Activated B cell treated with CpG ODN at 0.5 μM for 24 hours (primary cell): Measurements from ENCODE around the gene DHRSX. TPM values are rescaled to one million over a fixed set of nuclear protein-coding genes. Genes with fewer than 3 reads are reported as not detected.

ENCODE experiments used
- ATAC-seq: fragments of 200-7000 bp; cut with Tn5 transposase; one replicate; pipeline ENCODE4 v1.10.0; 2021; ENCODE audit warnings: low read depth, mild to moderate bottlenecking, moderate library complexity
- CTCF ChIA-PET: fragments of 350-600 bp; sonication (Branson Sonifier 250); formaldehyde crosslinking; loops from one replicate; lab custom pipeline; 2021; ENCODE audit warnings: antibody characterized with exemption; lab: Charles Lee
- POLR2A ChIA-PET: fragments of 350-600 bp; sonication (Branson Sonifier 250); formaldehyde crosslinking; loops from one replicate; lab custom pipeline; 2021; ENCODE audit warnings: antibody characterized with exemption; lab: Charles Lee
- DNase-seq: peaks from one replicate; pipeline ENCODE4 v3.0.0; 2022
- H3K27ac Mint-ChIP-seq: one replicate; pipeline ENCODE4 v1.8.0; 2020; ENCODE audit warnings: mixed read lengths
- H3K27me3 Mint-ChIP-seq: one replicate; pipeline ENCODE4 v1.8.0; 2021; ENCODE audit warnings: mixed read lengths
- H3K36me3 Mint-ChIP-seq: one replicate; pipeline ENCODE4 v1.8.0; 2021; ENCODE audit warnings: low read depth, mixed read lengths
- H3K4me1 Mint-ChIP-seq: one replicate; pipeline ENCODE4 v1.8.0; 2021; ENCODE audit warnings: mixed read lengths
- H3K4me3 Mint-ChIP-seq: one replicate; pipeline ENCODE4 v1.8.0; 2020; ENCODE audit warnings: mild to moderate bottlenecking, mixed read lengths
- H3K9me3 Mint-ChIP-seq: one replicate; pipeline ENCODE4 v1.8.0; 2020; ENCODE audit warnings: mixed read lengths
- CTCF ChIP-seq: fragments of 200-600 bp; IDR thresholded peaks from one replicate; pipeline ENCODE4 v1.8.0; 2022; ENCODE audit warnings: antibody characterized with exemption, mild to moderate bottlenecking
- intact Hi-C: fragments of 100-400 bp; cut with micrococcal nuclease; formaldehyde crosslinking; loops from one replicate; pipeline ENCODE4 v1.15.1; 2024
- total RNA-seq: library from RNA; stranded (reverse); gene quantifications from 2 replicates; pipeline ENCODE4 v1.2.3, GENCODE V29; 2022

The DHRSX gene
- total RNA-seq, 1 donor from 2014 or later = 28.3 TPM

- Mint-ChIP-seq H3K4me3 (no peak overlapping the region), H3K9me3 (peaks cover 5% of the 10 kb centered on the region), H3K4me1 (peaks cover 31% of the 10 kb centered on the region), H3K36me3 (peaks cover 46% of the 10 kb centered on the region), H3K27ac (no peak overlapping the region), H3K27me3 (no peaks in the 10 kb centered on the region)
- ChIA-PET CTCF (no interaction called here), POLR2A (no interaction called here)
- intact Hi-C loops = no loop called here
- DNase-seq (no peak), ATAC-seq (no peak)
- no peak for TF ChIP-seq CTCF
These were observed 73.0 kb downstream of the DHRSX start for GRCh38 chrX:2427737-2428136.

GRCh38 chrX:2427147-2427546, 73.6 kb downstream of the DHRSX start:
- H3K27me3 Mint-ChIP-seq = no peaks in the 10 kb centered on the region
- no peak for ATAC-seq
- ChIA-PET CTCF (no interaction called here), POLR2A (no interaction called here)
- peaks cover 46% of the 10 kb centered on the region for H3K36me3 Mint-ChIP-seq
- peaks cover 25% of the 10 kb centered on the region for H3K4me1 Mint-ChIP-seq
- no peak overlapping the region for H3K27ac Mint-ChIP-seq
- intact Hi-C loops = no loop called here
- no peak overlapping the region for H3K4me3 Mint-ChIP-seq
- H3K9me3 Mint-ChIP-seq = peaks cover 5% of the 10 kb centered on the region
- TF ChIP-seq CTCF = no peak
- no peak for DNase-seq

- CTCF ChIA-PET = no interaction called here
- no peak for TF ChIP-seq CTCF
- Mint-ChIP-seq H3K36me3 (peaks cover 54% of the 10 kb centered on the region), H3K4me1 (peaks cover 20% of the 10 kb centered on the region), H3K27ac (no peak overlapping the region), H3K4me3 (no peak overlapping the region), H3K9me3 (peaks cover 5% of the 10 kb centered on the region), H3K27me3 (no peaks in the 10 kb centered on the region)
- POLR2A ChIA-PET = no interaction called here
- no peak for ATAC-seq
- no peak for DNase-seq
- intact Hi-C loops = no loop called here
These were observed 74.4 kb downstream of the DHRSX start for GRCh38 chrX:2426289-2426882.

- no peak overlapping the region for H3K27ac Mint-ChIP-seq
- peaks cover 18% of the 10 kb centered on the region for H3K4me1 Mint-ChIP-seq
- H3K36me3 Mint-ChIP-seq = peaks cover 63% of the 10 kb centered on the region
- H3K27me3 Mint-ChIP-seq = no peaks in the 10 kb centered on the region
- H3K9me3 Mint-ChIP-seq = peaks cover 5% of the 10 kb centered on the region
- CTCF ChIA-PET = no interaction called here
- ATAC-seq = no peak
- TF ChIP-seq CTCF = no peak
- POLR2A ChIA-PET = no interaction called here
- H3K4me3 Mint-ChIP-seq = no peak overlapping the region
- intact Hi-C loops = no loop called here
- DNase-seq = no peak
These were observed 75.3 kb downstream of the DHRSX start for GRCh38 chrX:2425286-2426071.

GRCh38 chrX:2424317-2424716, 76.5 kb downstream of the DHRSX start:
- ChIA-PET CTCF (no interaction called here), POLR2A (no interaction called here)
- DNase-seq (no peak), ATAC-seq (no peak)
- intact Hi-C loops = no loop called here
- Mint-ChIP-seq H3K4me3 (no peak overlapping the region), H3K4me1 (peaks cover 9% of the 10 kb centered on the region), H3K27ac (no peak overlapping the region), H3K36me3 (peaks cover 63% of the 10 kb centered on the region), H3K27me3 (no peaks in the 10 kb centered on the region), H3K9me3 (peaks cover 5% of the 10 kb centered on the region)
- TF ChIP-seq CTCF = no peak
